Panc1 (cell line): ENCODE results near the gene ARL15. TPM values are rescaled to one million over a fixed set of nuclear protein-coding genes. Genes with fewer than 3 reads are reported as not detected.

Experiments
- ATAC-seq: fragments of 200-7000 bp; cut with Tn5 transposase; 2 replicates; pipeline ENCODE4 v1.9.1; 2020; ENCODE audit warnings: mild to moderate bottlenecking, moderate library complexity
- BruUV-seq: library from RNA; stranded (reverse); fragments of 400-500 nt; replicated peaks from 2 replicates; lab custom pipeline; 2021; lab: Mats Ljungman, UMichigan
- CTCF ChIA-PET: fragments of 300-600 bp; sonication (Branson Sonifier 250); formaldehyde crosslinking; loops from one replicate; lab custom pipeline; 2022; ENCODE audit warnings: antibody characterized with exemption; lab: Charles Lee
- POLR2A ChIA-PET: fragments of 300-600 bp; sonication (Branson Sonifier 250); formaldehyde crosslinking; loops from one replicate; lab custom pipeline; 2022; ENCODE audit warnings: antibody characterized with exemption; lab: Charles Lee
- DNase-seq: peaks from one replicate; pipeline ENCODE4 v3.0.0-alpha.2; 2010; ENCODE audit warnings: low read depth, low spot score
- H3K27ac ChIP-seq: 2 replicates; pipeline ENCODE4 v1.5.1; 2011; ENCODE audit warnings: mild to moderate bottlenecking, low read length, inconsistent platforms
- H3K27me3 ChIP-seq: fragments of 200-500 bp; sonication (Bioruptor generic); 2 replicates; pipeline ENCODE4 v1.6.0; 2014; ENCODE audit warnings: low read length, inconsistent platforms; ENCODE audit not compliant: control insufficient read depth, insufficient read depth
- H3K36me3 ChIP-seq: fragments of 200-500 bp; sonication (Bioruptor generic); 2 replicates; pipeline ENCODE4 v1.5.1; 2014; ENCODE audit warnings: inconsistent platforms, mild to moderate bottlenecking, low read length, moderate library complexity; ENCODE audit not compliant: control insufficient read depth, insufficient read depth
- H3K4me1 ChIP-seq: 2 replicates; pipeline ENCODE4 v1.5.1; 2011; ENCODE audit warnings: inconsistent platforms, mild to moderate bottlenecking, low read length, moderate library complexity; ENCODE audit not compliant: control insufficient read depth, insufficient read depth
- H3K4me3 ChIP-seq, 2 experiments: 2 replicates each; pipeline ENCODE4 v1.5.1; 2011 to 2012; ENCODE audit warnings: low read depth in 2 of 2, low read length in 2 of 2, mild to moderate bottlenecking in 2 of 2, inconsistent platforms in 1 of 2, moderate library complexity in 1 of 2
- H3K9me3 ChIP-seq: fragments of 200-500 bp; sonication (Bioruptor generic); 2 replicates; pipeline ENCODE4 v1.5.1; 2014; ENCODE audit warnings: low read depth, mild to moderate bottlenecking, inconsistent platforms, low read length, moderate library complexity; ENCODE audit not compliant: control insufficient read depth, insufficient read depth
- CTCF ChIP-seq: fragments of 450-650 bp; IDR thresholded peaks from 2 replicates; pipeline ENCODE4 v1.5.1; 2017; ENCODE audit warnings: mild to moderate bottlenecking
- POLR2AphosphoS5 ChIP-seq: IDR thresholded peaks from 2 replicates; pipeline ENCODE4 v1.6.1; 2012; ENCODE audit warnings: mild to moderate bottlenecking, low read depth, low read length, moderate library complexity
- REST ChIP-seq, 2 experiments: IDR thresholded peaks; 2 replicates each; pipeline ENCODE4 v1.6.1; 2011 to 2012; ENCODE audit warnings: low read depth in 2 of 2, control low read depth in 1 of 2, low read length in 1 of 2, mild to moderate bottlenecking in 1 of 2, moderate library complexity in 1 of 2; ENCODE audit not compliant: insufficient read depth in 1 of 2
- SIN3A ChIP-seq: IDR thresholded peaks from 2 replicates; pipeline ENCODE4 v1.6.1; 2012; ENCODE audit warnings: low read depth, mild to moderate bottlenecking, low read length, moderate library complexity, borderline replicate concordance; ENCODE audit not compliant: insufficient read depth
- TCF7L2 ChIP-seq: IDR thresholded peaks from 2 replicates; pipeline ENCODE4 v1.6.1; 2011; ENCODE audit warnings: mild to moderate bottlenecking, low read depth, low read length, inconsistent platforms
- in situ Hi-C: cut with HindIII; loops from 2 replicates; pipeline ENCODE4 v1.10.0; 2016; ENCODE audit warnings: low sequenced_read_pairs, low pct_unique_long_range_greater_than_20kb
- intact Hi-C: fragments of 100-400 bp; cut with micrococcal nuclease; formaldehyde crosslinking; loops from one replicate; pipeline ENCODE4 v1.10.0; 2022; ENCODE audit not compliant: unreplicated experiment
- total RNA-seq: library from RNA; stranded (reverse); gene quantifications from one replicate; pipeline ENCODE4 v1.2.1, GENCODE V29; 2021; ENCODE audit not compliant: unreplicated experiment

The ARL15 gene
- total RNA-seq, 1 experiment from 2014 or later, result 16.5 TPM

GRCh38 chr5:53940921-53941320 is 369.5 kb downstream of the ARL15 start:
- BruUV-seq, result no TSS peak
- TF ChIP-seq REST (IDR thresholded peaks at IDR 0.05; ENCODE audit: insufficient read depth in 1 of 2, low read depth in 2 of 2, low read length in 1 of 2), result no peak
- no peak for TF ChIP-seq POLR2AphosphoS5
- TF ChIP-seq CTCF, result no peak
- intact Hi-C loops, result no loop called here
- Histone ChIP-seq H3K4me1 (no peaks in the 10 kb centered on the region), H3K27ac (no peak overlapping the region), H3K9me3 (no peaks in the 10 kb centered on the region), H3K4me3 (no peak overlapping the region), H3K27me3 (no peaks in the 10 kb centered on the region), H3K36me3 (no peaks in the 10 kb centered on the region)
- ATAC-seq, result no peak
- ChIA-PET CTCF (no interaction called here), POLR2A (no interaction called here)
- DNase-seq, result no peak
- in situ Hi-C loops, result no loop called here

- DNase-seq (no peak), ATAC-seq (no peak)
- Histone ChIP-seq H3K27me3 (no peaks in the 10 kb centered on the region), H3K4me1 (no peaks in the 10 kb centered on the region), H3K36me3 (no peaks in the 10 kb centered on the region), H3K9me3 (no peaks in the 10 kb centered on the region), H3K4me3 (no peak overlapping the region), H3K27ac (no peak overlapping the region)
- intact Hi-C loops, result no loop called here
- no TSS peak for BruUV-seq
- in situ Hi-C loops, result no loop called here
- CTCF ChIA-PET, result no interaction called here
- TF ChIP-seq SIN3A (no peak), TCF7L2 (no peak), CTCF (no peak), REST (IDR thresholded peaks at IDR 0.05; ENCODE audit: insufficient read depth in 1 of 2, low read depth in 2 of 2, low read length in 1 of 2) (no peak), POLR2AphosphoS5 (no peak)
- POLR2A ChIA-PET, result no interaction called here
These were observed 372.9 kb downstream of the ARL15 start for GRCh38 chr5:53937467-53937866.
